Transverse colon (tissue), 4 donors: Measurements from ENCODE around the gene SEMA4D. TPM values are rescaled to one million over a fixed set of nuclear protein-coding genes. Genes with fewer than 3 reads are reported as not detected.
A peak's percentile ranks its signal among the peaks of the same experiment; 100 is the strongest.

Experiments used
- DNase-seq: peaks from one replicate; pipeline ENCODE4 v3.0.0-alpha.2; 2019
- H3K27ac ChIP-seq, 4 donors: fragments of 200-600 bp; sonication (generic); 2 replicates each; pipeline ENCODE4 v1.5.1; 2016 to 2018; ENCODE audit warnings: inconsistent platforms in 4 of 4
- H3K27me3 ChIP-seq: fragments of 200-600 bp; sonication (generic); 2 replicates; pipeline ENCODE4 v1.5.1; 2017; ENCODE audit warnings: inconsistent platforms
- H3K36me3 ChIP-seq, 4 donors: fragments of 200-600 bp; sonication (generic); 2 replicates each; pipeline ENCODE4 v1.5.1; 2017 to 2019; ENCODE audit warnings: inconsistent platforms in 4 of 4
- H3K4me1 ChIP-seq, 4 donors: fragments of 200-600 bp; sonication (generic); 2 replicates each; pipeline ENCODE4 v1.5.1; 2017 to 2020; ENCODE audit warnings: inconsistent platforms in 4 of 4
- H3K4me3 ChIP-seq, 4 donors: fragments of 200-600 bp; sonication (generic); 1 replicate in 1 of 4; 2 replicates in 3 of 4; pipeline versions ENCODE4 v1.5.1 to v1.6.1; 2017 to 2019; ENCODE audit warnings: inconsistent platforms in 4 of 4
- H3K9me3 ChIP-seq, 2 donors: fragments of 200-600 bp; sonication (generic); 2 replicates each; pipeline ENCODE4 v1.5.1; 2017 to 2019; ENCODE audit warnings: inconsistent platforms in 2 of 2
- CTCF ChIP-seq, 5 experiments: fragments of 200-600 bp in 3 of 5; fragments of 450-650 bp in 2 of 5; sonication (generic) in 3 of 5; IDR thresholded peaks; 1 replicate in 2 of 5; 2 replicates in 3 of 5; pipeline ENCODE4 v1.5.1; 2016 to 2017; ENCODE audit warnings: antibody characterized with exemption in 5 of 5, inconsistent platforms in 3 of 5, mild to moderate bottlenecking in 2 of 5, moderate library complexity in 1 of 5
- EP300 ChIP-seq: sonication (generic); formaldehyde crosslinking; IDR thresholded peaks from one replicate; pipeline ENCODE4 v1.6.1; 2017; ENCODE audit warnings: antibody characterized with exemption, low read depth
- POLR2A ChIP-seq: fragments of 450-650 bp; IDR thresholded peaks from one replicate; pipeline ENCODE4 v1.6.1; 2016; ENCODE audit warnings: antibody characterized with exemption, mild to moderate bottlenecking, moderate library complexity
- POLR2AphosphoS5 ChIP-seq, 3 donors: sonication (generic); formaldehyde crosslinking; IDR thresholded peaks; one replicate each; pipeline ENCODE4 v1.6.1; 2016; ENCODE audit warnings: antibody characterized with exemption in 3 of 3
- WGBS, 2 donors: methylation state at CpG; one replicate each; pipeline ENCODE4 v1.1.5; 2018; ENCODE audit warnings: low coverage in 1 of 2; 5-methylcytosine and 5-hydroxymethylcytosine counted together
- in situ Hi-C, 4 donors: fragments of 200-750 bp; cut with MboI; loops; one replicate each; pipeline versions ENCODE4 v1.15.0 to v1.15.1; 2017; ENCODE audit warnings: low sequenced_read_pairs in 3 of 4, low pct_ligation_motif_present in 1 of 4, low pct_unique_long_range_greater_than_20kb in 1 of 4
- intact Hi-C: fragments of 100-400 bp; cut with DNase I; formaldehyde crosslinking; loops from one replicate; pipeline ENCODE4 v1.15.1; 2023; ENCODE audit warnings: low total_unique reads
- total RNA-seq, 4 donors: library from RNA; depleted of rRNA; stranded (reverse); fragments of >200 nt; gene quantifications; one replicate each; pipeline ENCODE4 v1.1.0, GENCODE V29; 2016

Gene SEMA4D
- total RNA-seq, 4 donors from 2014 or later, result 8.7 to 29.1 (median 14.5) TPM

DNA sequence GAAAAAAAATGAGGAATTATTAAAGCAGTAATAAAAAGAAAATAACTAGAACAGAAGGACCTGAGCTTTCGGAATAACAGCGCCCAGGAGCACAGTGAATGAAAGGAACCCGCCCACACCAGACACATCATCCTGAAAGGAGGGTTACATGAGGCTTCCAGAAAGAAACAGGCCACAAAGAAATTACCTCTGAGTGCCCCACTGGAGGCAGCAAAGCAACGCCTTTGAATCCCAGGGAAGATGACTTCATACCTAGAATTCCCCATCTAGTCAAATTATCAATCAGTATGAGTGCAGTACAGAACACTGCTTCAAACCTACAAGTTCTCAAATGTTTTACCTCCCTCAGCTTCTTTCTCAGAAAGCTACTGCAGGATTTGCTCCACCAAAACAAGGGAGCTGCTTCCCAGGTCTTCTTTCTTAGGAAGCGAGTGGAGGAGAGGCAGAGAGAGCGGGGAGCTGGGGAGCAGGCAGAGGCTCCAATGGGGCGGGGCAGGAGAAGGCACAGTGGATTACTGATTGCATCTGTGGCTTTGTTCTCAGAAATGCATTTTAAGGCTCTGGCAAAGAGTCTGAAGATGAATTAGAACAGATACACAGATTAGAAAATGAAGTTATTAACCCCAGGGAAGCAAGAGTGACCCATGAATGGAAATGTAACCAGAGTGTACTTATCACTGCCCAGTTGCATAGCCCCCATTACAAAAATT, 87.1 kb downstream of the SEMA4D start:
- Histone ChIP-seq H3K4me1 (peaks cover 0 to 14% (median 4%) of the 10 kb centered on the region in 4 donors), H3K9me3 (no peaks in the 10 kb centered on the region), H3K27ac (no peak overlapping the region), H3K36me3 (no peaks in the 10 kb centered on the region), H3K27me3 (no peaks in the 10 kb centered on the region), H3K4me3 (no peak overlapping the region)
- in situ Hi-C loops (loop anchor here in 3 of 4 donors (25.0 kb wide), 1 partner anchor 127 kb away; no protein-coding TSS in a partner anchor), intact Hi-C loops (no loop called here)
- DNase-seq, result no peak
- 59 to 100% methylated on average over 1 to 7 of the region's 7 CpGs for WGBS, 2 donors
- no peak for TF ChIP-seq POLR2AphosphoS5 (IDR thresholded peaks at IDR 0.05)
- peak in 3 of 5 experiments; percentile 10 to 19 (median 11) for TF ChIP-seq CTCF (IDR thresholded peaks at IDR 0.05)

GRCh38 chr9:89410022-89410421, 87.9 kb downstream of the SEMA4D start:
- no peak for TF ChIP-seq POLR2AphosphoS5 (IDR thresholded peaks at IDR 0.05)
- no peak for TF ChIP-seq POLR2A
- no peak for TF ChIP-seq CTCF (IDR thresholded peaks at IDR 0.05)
- no peak for TF ChIP-seq EP300
- Histone ChIP-seq H3K4me3 (no peak overlapping the region), H3K9me3 (no peaks in the 10 kb centered on the region), H3K27me3 (no peaks in the 10 kb centered on the region), H3K4me1 (peaks cover 0 to 14% (median 4%) of the 10 kb centered on the region in 4 donors), H3K27ac (no peak overlapping the region), H3K36me3 (no peaks in the 10 kb centered on the region)
- in situ Hi-C loops, result loop anchor here in 3 of 4 donors (25.0 kb wide), 1 partner anchor 127 kb away; no protein-coding TSS in a partner anchor
- intact Hi-C loops, result no loop called here
- WGBS, 2 donors, result 78% methylated on average over 5 to 8 of the region's 8 CpGs
- no peak for DNase-seq

DNA sequence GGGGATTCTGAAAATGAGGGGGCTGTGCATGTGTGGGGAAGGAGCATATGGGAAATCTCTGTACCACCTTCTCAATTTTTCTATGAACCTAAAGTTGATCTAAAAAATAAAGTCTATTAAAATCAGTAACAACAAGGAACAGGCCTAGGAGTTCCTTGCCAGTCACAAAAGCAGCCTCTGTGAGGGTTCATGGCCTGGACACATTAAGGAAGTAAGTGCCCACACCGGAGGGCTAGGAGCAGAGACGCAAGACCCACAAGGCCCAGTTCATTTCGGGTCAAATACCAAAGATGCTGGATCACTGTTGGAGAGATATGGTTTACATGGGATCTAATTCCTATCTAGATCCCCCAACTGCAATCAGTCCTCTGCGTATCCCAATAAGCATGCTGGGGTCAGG, 88.4 kb downstream of the SEMA4D start:
- WGBS, 2 donors, result 79 to 100% methylated on average over 1 to 4 of the region's 4 CpGs
- Histone ChIP-seq H3K27ac (peak overlapping the region in 2 of 4 donors; percentile 29 to 32), H3K4me1 (peaks cover 0 to 14% (median 4%) of the 10 kb centered on the region in 4 donors), H3K4me3 (no peak overlapping the region), H3K27me3 (no peaks in the 10 kb centered on the region), H3K36me3 (no peaks in the 10 kb centered on the region), H3K9me3 (no peaks in the 10 kb centered on the region)
- DNase-seq, result no peak
- TF ChIP-seq POLR2AphosphoS5 (IDR thresholded peaks at IDR 0.05) (no peak), CTCF (IDR thresholded peaks at IDR 0.05) (no peak), EP300 (no peak), POLR2A (no peak)
- in situ Hi-C loops, result loop anchor here in 3 of 4 donors (25.0 kb wide), 1 partner anchor 128 kb away; no protein-coding TSS in a partner anchor
- intact Hi-C loops, result no loop called here

DNA sequence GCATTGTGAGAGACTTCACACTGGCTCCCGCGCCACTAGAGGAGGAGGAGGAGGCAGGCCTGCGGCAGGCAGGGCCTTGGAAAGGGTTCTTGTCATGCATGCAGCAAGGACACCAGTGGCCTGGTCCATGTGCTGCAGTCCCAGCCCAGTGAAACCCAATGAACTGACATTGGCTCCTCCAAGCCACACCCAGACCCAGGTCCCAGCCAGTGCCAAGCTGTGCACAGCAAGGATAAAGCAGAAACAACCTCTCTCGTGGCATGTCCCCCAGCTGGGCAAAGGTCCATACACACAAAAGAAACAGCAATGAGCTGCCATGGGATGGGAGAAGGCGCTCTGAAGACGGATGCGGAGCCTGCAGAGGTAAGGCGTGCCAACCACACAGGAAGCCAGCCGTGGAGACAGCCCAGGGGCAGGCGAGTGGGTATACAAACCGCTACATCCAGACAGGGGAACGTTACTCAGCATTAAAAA, 89.2 kb downstream of the SEMA4D start:
- TF ChIP-seq EP300 (no peak), POLR2AphosphoS5 (IDR thresholded peaks at IDR 0.05) (no peak), POLR2A (no peak), CTCF (IDR thresholded peaks at IDR 0.05) (no peak)
- Histone ChIP-seq H3K27ac (peak overlapping the region in 1 of 4 donors; percentile 29), H3K9me3 (no peaks in the 10 kb centered on the region), H3K27me3 (no peaks in the 10 kb centered on the region), H3K36me3 (no peaks in the 10 kb centered on the region), H3K4me3 (no peak overlapping the region), H3K4me1 (peaks cover 0 to 14% (median 4%) of the 10 kb centered on the region in 4 donors)
- WGBS, 2 donors, result 70 to 74% methylated on average over 6 to 12 of the region's 12 CpGs
- intact Hi-C loops, result no loop called here
- DNase-seq, result peak; percentile 63
- in situ Hi-C loops, result loop anchor here in 3 of 4 donors (25.0 kb wide), 1 partner anchor 129 kb away; no protein-coding TSS in a partner anchor
